ENCODE data around the gene SLC39A8. TPM values are rescaled to one million over a fixed set of nuclear protein-coding genes. Genes with fewer than 3 reads are reported as not detected.

SLC39A8 gene
- total RNA-seq, 1 donor from 2014 or later: 10.3 TPM

DNA sequence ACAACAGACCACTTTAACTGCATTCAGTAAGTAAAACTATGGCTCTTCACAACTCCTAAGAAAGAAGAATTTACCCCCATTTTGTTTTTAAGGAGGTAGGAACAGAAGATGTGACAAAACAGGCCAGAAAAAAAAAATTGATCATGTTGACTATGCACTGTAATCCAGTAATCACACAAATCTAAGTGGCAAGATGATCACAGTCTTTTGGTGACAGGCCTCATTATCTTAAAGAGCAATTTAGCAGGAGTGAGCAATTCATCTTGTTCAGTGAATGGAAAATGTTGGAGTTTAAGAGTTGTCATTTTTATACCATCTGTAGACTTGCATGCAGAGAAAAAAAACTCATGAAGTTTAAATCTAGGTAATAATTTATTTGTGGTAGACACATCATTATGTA lies 115.1 kb downstream of the SLC39A8 start:
- no peak for DNase-seq

GRCh38 chr4:102227388-102227787 lies 117.9 kb downstream of the SLC39A8 start:
- DNase-seq: no peak

GRCh38 chr4:102223461-102223860 lies 121.8 kb downstream of the SLC39A8 start:
- no peak for DNase-seq

DNA sequence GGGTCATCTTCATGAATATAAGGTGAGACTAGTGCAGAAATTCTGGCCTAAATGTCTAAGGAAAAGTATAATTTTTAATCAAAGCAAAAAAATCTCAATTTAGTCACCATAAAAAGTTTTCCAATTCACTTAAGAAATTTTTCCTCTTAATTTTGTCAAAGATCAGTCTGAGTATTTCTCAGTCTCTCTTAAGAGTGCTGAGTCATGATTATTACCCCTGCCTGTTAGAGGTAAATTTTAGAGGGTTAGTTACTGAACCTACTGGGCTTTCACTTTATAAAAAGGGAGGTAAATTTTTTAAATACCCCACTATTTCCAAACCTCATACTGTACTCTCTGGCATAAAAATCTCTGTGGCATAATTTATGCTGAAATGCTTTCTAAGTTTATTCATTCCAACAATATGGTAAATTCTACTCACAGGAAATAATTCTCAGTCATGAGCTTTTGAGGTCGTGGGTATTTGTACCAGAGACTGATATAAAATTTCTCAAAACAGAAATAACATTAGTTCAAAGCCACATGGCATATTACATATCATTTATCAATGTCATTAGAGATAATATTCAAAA lies 122.4 kb downstream of the SLC39A8 start:
- no peak for DNase-seq

- DNase-seq: no peak
Measured at GRCh38 chr4:102219129-102219528, 126.2 kb downstream of the SLC39A8 start.

DNA sequence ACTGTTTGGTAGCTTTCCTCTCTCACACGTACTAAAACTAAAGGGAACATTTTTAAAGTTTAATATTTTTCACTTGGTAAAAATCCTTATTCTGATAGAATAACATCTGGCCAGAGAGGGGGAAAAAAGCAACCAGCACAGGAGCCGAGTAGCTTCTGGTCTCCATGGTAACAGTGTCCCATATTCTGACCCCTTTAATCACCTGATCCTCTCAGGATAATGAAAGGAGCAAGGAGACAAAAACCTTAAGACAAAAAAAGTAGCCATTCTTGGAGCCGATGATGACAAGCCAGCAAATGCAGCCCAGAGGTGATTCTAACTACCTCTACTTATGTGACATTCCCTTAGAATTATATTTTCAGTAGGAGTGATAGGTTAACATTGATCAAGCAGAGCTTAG lies 126.6 kb downstream of the SLC39A8 start:
- no peak for DNase-seq

DNA sequence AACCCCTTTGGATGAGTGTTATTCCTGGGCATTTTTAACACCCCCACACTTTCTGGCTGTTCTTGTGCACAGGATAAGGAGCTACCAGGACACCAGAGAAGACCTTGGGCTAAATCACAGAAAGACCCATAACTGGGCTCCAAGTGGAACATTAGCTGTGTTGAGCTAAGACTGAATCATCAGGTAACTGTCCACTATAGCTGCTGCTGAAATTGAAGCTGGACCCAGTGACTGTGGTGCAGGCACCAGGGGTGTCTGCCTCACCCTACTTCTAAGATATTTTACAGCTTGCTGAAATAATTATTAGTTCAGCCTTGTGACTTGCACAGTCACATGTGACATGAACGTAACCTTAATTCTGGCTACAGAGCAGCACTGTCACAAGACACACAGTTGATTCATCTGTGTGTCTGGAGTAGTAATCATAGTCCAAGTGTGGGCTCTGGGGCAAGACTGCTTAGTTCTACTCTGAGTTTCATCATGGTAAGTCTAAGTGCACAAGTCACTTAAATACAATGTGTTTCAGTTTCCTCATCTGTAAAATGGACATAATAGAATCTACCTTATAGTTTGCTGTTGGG lies 127.4 kb downstream of the SLC39A8 start:
- no peak for DNase-seq

DNA sequence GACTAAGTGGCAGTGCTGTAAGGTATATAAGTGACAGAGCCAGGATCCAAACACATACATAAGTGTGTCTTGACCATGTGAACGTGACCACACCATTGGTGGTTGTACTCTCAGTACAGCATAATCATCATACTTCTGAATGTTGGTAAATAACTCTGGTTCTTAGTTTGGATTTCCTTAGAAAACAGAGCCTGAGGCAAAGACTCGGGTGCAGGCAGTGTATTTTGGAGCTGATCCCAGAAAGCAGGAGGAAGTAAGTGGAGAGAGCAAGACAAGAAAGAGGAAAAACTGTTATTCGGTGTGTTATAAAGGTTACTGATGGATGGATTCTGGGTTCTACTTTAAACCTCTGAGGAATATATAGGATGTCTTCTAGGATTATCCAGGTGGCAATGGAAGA lies 127.9 kb downstream of the SLC39A8 start:
- DNase-seq: no peak

DNA sequence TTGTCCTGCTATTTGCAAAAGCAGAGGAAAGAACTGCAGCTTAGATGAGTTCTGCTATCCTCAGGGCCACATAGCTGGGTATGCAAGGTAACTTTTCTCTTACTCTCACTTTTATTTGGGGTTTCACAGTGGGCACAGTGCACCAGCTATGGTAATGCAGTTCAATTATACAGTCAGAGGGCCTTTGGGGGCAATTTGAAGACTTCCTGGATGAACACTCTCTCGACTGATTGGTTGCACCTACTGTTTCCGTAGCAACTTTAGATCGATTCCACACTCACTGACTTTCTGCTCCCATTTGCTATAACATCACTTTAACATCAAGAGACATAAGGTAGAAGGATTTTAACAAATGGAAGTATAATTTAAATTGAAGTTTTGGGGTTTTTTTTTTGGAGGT lies 128.6 kb downstream of the SLC39A8 start:
- no peak for DNase-seq

DNA sequence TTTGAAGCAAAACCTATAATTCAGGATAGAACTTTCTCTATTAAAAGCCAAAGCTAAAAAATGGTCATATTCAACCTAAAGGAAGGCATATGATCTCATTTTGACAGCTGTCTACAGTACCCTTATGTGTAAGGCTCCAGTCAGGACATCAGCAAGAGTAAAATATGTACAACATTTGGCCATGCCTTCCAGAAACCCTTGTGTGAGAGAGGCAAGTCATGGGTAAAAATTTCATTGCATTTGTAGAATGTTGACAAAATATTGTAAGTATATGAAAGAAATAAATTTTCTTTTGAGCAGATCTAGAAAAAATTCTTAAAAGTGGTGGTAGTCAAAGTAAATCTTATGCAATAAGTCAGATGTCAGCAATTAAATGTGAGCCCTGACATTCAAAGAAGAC lies 132.3 kb downstream of the SLC39A8 start:
- DNase-seq: no peak

Small RNA genes lying within 50 kb of the gene (small RNA-seq; reads per million reads assigned to genes)
- not detected for gene RN7SL728P

Other genes with a start within 250 kb of the SLC39A8 start
- 7.0 TPM for gene NFKB1, start 155.9 kb upstream of the SLC39A8 start, total RNA-seq